GM20000 (cell line): Measurements from ENCODE around the gene CAMTA1.

Source experiments
- DNase-seq: peaks from one replicate; pipeline ENCODE4 v3.0.0; 2012; ENCODE audit warnings: low spot score
- TF ChIP-seq, protein P1 (sequence below): IDR thresholded peaks from 2 replicates; pipeline ENCODE4 v1.5.1; 2012; ENCODE audit warnings: mild to moderate bottlenecking, control low read depth; ENCODE audit errors: extremely low read depth, missing control alignments

CAMTA1 gene

DNA sequence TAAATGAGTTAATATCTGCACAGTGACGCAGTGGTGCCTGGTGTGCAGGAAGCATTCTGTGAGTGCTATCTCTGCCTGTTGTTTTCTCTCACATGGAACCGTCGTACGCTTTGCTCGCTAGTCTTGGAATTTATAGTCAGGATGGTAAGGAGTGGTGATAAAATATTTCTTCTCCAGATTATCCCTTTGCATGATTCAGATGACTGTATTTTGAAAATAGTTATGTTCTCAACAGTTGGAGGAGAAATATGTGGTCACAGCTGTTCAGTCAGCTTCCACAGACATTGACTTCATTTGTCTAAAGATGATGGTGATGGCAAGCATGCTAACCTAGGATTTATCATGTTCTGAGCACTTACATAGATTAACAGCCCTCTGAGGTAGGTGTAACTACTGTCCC is 944.5 kb downstream of the CAMTA1 start:
- no peak for DNase-seq
- TF ChIP-seq, protein P1, sequence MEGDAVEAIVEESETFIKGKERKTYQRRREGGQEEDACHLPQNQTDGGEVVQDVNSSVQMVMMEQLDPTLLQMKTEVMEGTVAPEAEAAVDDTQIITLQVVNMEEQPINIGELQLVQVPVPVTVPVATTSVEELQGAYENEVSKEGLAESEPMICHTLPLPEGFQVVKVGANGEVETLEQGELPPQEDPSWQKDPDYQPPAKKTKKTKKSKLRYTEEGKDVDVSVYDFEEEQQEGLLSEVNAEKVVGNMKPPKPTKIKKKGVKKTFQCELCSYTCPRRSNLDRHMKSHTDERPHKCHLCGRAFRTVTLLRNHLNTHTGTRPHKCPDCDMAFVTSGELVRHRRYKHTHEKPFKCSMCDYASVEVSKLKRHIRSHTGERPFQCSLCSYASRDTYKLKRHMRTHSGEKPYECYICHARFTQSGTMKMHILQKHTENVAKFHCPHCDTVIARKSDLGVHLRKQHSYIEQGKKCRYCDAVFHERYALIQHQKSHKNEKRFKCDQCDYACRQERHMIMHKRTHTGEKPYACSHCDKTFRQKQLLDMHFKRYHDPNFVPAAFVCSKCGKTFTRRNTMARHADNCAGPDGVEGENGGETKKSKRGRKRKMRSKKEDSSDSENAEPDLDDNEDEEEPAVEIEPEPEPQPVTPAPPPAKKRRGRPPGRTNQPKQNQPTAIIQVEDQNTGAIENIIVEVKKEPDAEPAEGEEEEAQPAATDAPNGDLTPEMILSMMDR, result no peak

DNA sequence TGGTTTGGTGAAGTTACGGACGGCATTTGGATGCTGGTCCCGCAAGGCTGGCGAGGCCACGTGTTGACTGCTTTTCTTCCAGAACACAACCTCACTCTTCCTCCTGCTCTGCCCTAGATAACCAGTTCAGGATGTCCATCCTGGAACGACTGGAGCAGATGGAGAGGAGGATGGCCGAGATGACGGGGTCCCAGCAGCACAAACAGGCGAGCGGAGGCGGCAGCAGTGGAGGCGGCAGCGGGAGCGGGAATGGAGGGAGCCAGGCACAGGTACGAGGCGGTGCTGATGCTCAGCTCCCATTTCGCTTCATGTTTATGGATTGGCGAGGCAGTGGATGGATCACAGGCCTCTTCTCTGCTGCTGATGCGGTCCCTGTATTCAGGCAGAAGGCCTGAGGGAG is 947.1 kb downstream of the CAMTA1 start:
- TF ChIP-seq, protein P1, result no peak

DNA sequence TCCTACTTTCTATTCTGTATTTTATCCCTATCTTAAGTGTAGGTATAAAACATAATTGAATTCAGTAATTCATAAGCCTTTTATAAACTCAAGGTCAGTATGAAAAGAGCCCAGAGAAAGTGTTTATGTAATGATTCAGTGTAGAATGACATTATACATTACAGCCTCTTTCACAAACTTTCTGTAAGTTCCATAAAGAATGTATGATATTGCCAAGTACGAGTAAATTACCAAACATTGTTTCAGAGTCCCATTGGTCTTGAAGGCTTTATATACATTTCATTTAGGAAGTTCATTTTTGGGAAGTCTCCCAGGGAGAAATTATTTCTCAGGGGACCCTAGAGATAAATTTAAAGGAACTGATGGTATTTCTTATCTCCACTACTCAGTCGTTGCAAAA is 948.0 kb downstream of the CAMTA1 start:
- DNase-seq, result no peak
- TF ChIP-seq, protein P1, result no peak

More for the DNA sequence above, 947.1 kb downstream of the CAMTA1 start:
- DNase-seq, result no peak

DNA sequence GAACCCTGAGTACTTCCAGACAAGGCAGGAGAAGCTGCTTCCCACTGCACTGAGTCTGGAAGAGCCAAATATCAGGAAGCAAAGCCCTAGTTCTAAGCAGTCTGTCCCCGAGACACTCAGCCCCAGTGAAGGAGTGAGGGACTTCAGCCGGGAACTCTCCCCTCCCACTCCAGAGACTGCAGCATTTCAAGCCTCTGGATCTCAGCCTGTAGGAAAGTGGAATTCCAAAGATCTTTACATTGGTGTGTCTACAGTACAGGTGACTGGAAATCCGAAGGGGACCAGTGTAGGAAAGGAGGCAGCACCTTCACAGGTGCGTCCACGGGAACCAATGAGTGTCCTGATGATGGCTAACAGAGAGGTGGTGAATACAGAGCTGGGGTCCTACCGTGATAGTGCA is 952.8 kb downstream of the CAMTA1 start:
- no peak for DNase-seq
- TF ChIP-seq, protein P1, result no peak

DNA sequence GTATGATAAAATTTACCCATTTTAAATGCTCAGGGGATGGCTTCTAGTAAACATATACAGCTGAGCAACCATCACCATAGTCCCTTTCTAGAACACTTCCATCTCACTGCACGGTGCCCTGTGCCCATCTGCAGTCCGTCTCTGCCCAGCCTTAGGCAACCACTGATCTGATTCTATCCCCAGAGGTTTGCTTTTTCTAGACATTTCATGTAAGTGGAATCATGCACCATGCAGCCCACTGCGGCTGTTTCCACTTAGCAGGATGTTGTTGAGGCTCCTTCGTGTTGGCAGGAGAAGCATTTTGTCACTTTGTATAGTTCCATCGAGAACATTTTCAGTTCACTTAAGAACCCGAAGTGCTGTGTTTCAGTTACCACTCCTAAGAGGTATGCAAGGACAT is 958.1 kb downstream of the CAMTA1 start:
- TF ChIP-seq, protein P1, result no peak
- no peak for DNase-seq

DNA sequence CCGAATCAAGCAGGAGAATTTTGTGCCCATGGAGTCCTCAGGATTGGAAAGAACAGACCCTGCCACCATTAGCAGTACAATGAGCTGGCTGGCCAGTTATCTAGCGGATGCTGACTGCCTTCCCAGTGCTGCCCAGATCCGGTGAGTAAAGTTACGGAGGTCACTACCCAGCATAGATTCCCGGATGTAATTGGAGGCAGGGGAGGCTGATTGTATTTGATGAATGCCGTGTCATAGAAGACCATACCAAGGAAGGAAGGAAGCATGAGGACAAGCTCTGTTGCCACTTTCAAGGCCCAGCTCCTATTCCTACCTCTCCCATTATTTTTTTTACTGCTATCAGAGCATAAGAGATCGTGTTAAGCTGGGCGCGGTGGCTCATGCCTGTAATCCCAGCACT is 959.6 kb downstream of the CAMTA1 start:
- TF ChIP-seq, protein P1, result no peak
- DNase-seq, result no peak

DNA sequence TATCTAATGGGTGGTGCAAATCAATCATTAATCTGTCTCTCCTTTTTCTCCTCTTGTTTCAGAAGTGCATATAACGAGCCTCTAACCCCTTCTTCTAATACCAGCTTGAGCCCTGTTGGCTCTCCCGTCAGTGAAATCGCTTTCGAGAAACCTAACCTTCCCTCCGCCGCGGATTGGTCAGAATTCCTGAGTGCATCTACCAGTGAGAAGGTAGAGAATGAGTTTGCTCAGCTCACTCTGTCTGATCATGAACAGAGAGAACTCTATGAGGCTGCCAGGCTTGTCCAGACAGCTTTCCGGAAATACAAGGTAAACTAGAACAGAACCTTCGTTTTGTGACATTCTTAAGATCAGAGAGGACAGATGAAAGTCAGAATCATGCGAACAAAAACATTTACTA is 960.5 kb downstream of the CAMTA1 start:
- TF ChIP-seq, protein P1, result no peak
- no peak for DNase-seq
